WI38 (cell line): ENCODE measurements around the gene VPS39.

Experiments
- H3K4me3 ChIP-seq: 2 replicates; pipeline ENCODE4 v1.5.1; 2011; ENCODE audit warnings: low read depth, mild to moderate bottlenecking, control low read depth, low read length
- CTCF ChIP-seq: IDR thresholded peaks from 2 replicates; pipeline ENCODE4 v1.5.1; 2012; ENCODE audit warnings: low read depth, mild to moderate bottlenecking, control low read depth, low read length

Gene VPS39

GRCh38 chr15:42133886-42134502, 74.1 kb downstream of the VPS39 start:
- peak; percentile 56 for TF ChIP-seq CTCF
- no peak overlapping the region for H3K4me3 ChIP-seq

- TF ChIP-seq CTCF, result no peak
- H3K4me3 ChIP-seq, result no peak overlapping the region
Observed at GRCh38 chr15:42133356-42133755, 74.7 kb downstream of the VPS39 start.

GRCh38 chr15:42131826-42132806, 76.0 kb downstream of the VPS39 start:
- no peak for TF ChIP-seq CTCF
- H3K4me3 ChIP-seq, result no peak overlapping the region

GRCh38 chr15:42131006-42131405, 77.1 kb downstream of the VPS39 start:
- H3K4me3 ChIP-seq, result no peak overlapping the region
- TF ChIP-seq CTCF, result no peak

GRCh38 chr15:42130246-42130986, 77.7 kb downstream of the VPS39 start:
- TF ChIP-seq CTCF, result no peak
- no peak overlapping the region for H3K4me3 ChIP-seq

- no peak for TF ChIP-seq CTCF
- H3K4me3 ChIP-seq, result no peak overlapping the region
Observed at GRCh38 chr15:42129364-42129763, 78.7 kb downstream of the VPS39 start.

GRCh38 chr15:42128476-42128875, 79.6 kb downstream of the VPS39 start:
- no peak overlapping the region for H3K4me3 ChIP-seq
- no peak for TF ChIP-seq CTCF
